Activated naive CD4-positive, alpha-beta T cell treated with anti-CD3 and anti-CD28 coated beads, Interleukin-2, amount 50 U/mL, for 16 hours (primary cell): Measurements from ENCODE around the gene TPX2.
"Not testable (repeated sequence)": the region's sequence is repeated elsewhere in the genome, so short reads cannot be mapped to it uniquely, and the experiment has no call there.

ENCODE experiments used
- DNase-seq: peaks from one replicate; pipeline ENCODE4 v3.0.0-alpha.2; 2020

TPX2 gene

DNA sequence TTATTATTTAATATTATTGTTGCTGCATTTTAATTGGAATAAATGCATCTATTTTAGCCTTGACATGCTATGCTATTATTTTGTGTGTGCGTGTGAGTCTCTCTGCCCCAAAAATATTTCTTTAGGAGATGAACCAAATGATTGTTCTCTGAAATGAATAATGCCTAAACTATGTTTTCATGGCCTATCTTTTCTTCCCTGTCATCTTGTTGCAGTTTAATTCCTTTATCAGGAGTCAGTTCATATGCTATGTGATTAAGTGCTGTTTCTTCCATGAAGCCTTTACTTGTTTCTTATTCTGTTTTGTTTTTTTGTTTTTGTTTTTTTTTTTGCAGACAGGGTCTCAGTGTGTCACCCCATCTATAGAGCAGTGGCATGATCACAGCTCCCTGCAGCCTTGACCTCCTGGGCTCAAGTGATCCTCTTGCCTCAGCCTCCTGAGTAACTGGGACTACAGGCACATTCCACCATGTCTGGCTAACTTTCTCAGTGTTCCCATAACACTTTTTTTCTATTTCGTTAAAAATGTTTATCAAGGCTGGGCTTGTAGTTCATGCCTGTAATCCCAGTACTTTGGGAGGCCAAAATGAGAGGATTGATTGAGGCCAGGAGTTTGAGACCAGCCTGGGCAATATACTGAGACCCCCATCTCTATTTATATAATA is 25.7 kb downstream of the TPX2 start:
- no peak for DNase-seq

DNA sequence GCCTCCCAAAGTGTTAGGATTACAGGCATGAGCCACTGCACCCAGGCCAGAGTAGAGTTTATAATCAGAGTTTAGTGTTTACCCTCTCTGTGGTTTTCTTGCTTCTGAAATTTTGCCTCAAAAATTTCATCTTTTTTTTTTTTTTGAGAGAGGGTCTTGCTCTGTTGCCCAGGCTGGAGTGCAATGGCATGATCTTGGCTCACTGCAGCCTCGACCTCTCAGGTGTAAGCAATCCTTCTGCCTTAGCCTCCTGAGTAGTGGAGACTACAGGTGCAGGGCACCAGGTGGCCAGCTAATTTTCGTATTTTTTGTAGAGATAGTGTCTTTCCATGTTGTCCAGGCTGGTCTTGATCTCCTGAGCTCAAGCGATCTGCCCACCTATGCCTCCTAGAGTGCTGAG is 28.7 kb downstream of the TPX2 start:
- no peak for DNase-seq

DNA sequence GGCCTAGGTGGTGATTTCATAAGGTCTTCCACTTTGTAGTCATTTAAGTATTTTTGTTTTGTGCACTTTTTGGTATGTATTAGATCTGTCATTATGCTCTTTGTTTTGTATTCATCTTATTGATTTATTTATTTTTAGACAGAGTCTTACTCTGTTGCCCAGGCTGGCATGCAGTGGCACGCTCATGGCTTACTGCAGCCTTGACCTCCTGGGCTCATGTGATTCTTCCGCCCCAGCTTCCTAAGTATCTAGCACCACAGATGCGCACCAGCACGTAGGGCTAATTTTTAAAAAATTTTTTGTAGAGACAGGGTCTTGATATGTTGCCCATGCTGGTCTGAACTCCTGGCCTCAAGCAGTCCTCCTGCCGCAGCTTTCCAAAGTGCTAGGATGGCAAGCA is 30.6 kb downstream of the TPX2 start:
- no peak for DNase-seq

DNA sequence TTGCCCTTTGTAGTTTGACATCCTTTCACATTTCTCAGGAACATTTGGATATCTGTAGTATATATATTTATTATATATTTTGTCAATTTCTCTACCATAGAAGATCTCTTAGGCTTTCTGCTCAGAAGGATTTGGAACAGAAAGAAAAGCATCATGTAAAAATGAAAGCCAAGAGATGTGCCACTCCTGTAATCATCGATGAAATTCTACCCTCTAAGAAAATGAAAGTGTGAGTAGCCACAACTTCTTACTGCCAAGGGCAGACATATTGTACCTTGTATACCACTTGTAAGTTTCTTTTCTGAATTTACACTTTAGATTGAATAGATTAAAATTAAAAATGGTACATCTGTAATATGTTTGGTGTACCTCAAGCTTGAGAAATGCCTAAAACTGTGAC is 31.2 kb downstream of the TPX2 start:
- no peak for DNase-seq

DNA sequence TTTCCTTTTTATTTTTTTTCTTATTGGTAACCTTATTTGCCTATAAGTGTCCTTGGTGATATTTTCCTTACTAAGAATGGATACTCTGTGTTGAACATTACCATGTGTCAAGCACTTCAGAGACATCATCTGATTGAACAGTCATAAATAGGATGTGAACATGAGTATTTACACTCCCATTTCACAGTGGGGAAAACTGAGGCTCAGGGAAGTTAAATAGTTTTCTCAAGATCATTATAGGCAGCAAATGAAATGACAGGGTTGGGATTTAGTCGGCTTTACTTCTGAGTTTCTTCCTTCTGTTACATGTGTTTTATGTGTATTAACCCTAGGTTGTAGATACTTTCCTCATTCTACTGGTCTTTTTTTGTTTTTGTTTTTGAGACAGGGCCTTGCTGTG is 35.3 kb downstream of the TPX2 start:
- no peak for DNase-seq

DNA sequence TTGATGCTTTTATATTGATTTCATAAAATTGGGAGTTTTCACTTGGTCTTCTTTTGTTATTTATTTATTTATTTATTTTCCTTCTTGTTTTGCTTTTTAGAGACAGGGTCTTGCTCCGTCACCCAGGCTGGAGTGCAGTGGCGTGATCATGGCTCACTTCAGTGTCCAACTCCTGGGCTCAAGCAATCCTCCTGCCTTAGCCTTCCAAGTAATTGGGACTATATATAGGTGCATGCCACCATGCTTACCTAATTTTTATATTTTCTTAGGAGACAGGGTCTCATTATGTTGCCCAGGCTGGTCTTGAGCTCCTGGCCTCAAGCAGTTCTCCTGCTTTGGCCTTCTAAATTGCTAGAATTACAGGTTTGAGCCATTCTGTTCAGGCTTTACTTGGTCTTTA is 41.7 kb downstream of the TPX2 start:
- DNase-seq: no peak

DNA sequence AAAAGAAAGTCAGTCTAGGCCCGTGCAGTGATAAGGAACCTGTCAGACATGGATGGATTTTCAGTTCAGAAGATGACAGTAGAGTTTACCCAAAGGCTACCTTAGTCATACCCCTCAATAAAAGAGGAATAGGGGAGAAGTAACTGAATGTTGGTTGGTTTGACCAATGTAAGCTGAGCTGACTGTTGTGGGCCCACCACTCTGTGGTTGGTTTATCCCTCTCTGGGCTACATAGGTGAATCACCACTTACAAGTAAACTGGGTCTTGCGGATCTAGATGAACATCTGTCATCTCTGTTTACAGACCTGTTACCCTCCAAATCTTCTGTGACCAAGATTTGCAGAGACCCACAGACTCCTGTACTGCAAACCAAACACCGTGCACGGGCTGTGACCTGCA is 42.9 kb downstream of the TPX2 start:
- no peak for DNase-seq

DNA sequence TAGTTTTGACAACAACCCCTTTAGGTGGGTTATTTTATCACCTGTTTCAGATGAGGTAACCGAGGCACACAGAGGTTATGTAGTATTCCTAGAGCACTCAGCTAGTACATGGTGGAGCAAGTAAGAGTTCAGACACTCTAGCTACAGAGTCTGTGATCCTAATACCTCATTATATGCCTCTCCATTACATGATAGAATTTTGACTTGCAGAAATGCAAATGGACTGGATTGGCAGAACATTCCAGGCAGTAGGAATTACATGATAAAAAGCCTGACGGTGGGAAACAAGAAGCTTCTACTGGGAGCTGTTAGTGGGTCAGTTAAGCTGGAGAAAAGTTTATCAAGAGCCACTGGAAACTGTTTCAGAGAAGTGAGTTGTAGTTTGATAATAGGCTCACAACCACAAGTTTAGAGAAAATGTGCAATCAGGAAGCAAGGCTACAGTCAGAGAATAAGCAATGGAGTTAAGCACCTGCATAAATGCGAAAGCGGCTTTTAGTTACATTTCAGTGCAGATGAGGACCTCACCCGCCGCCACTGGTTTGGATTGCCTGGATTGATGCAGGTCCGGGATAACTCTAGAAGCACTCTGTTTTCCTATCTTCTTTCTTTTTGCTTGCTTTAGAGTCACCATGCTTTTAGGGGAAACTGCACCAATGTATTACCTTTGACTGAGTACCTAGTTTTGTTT is 45.4 kb downstream of the TPX2 start:
- DNase-seq: no peak

DNA sequence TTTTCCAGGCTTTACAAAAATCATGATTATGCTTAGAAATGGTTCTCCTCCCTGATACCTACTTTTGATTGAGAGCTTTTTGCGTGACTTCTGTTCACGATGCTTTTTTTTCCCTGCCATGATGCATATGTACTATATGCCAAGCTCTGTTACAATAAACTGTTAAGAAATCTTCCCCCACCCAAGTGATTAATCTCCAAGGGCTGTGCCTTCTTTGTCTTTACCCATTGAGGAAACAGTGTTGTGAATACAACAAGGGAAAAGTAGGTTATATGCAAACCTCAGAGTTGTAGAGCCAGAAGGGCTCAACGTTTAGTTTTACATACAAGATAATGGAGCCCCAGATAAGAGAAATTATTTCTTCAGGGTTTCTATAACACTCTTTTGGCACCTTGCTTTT is 46.0 kb downstream of the TPX2 start:
- no peak for DNase-seq

DNA sequence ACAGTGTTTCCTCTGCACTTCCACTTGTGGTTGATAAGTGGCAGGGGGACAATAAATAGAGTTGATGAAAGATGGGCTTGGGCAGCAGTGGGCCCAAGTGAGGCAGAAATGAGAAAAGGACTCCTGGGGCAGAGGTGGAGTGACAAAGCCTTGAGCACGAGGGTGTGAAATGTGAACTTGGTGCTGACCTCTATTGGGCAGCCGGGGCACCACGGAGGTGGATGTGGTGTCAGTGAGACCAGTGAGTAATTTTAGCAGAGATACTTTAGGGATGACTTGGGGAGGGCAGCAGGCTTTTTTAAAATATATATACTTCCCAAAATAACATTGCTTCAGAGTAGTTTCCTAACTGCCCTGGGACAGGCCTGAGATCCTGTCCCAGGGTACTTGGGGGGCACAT is 49.5 kb downstream of the TPX2 start:
- no peak for DNase-seq

DNA sequence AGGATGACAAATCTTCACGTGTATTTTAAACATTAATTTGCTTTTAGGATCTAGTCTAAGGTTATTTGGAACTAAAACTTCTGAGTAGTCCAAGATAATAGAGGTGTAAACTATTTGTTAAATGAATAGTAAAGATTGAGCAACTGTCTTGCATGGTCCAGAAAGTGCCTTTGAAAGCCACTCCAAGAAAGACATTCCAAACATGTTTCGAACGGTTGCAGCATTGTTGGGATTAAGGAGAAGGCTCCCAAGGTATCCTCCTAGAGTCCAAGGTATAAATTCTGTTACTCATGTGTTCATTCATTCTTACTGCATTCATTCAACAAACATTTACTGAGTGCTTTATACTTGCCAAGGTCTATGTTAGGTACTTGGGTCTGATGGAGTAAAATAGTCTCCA is 51.3 kb downstream of the TPX2 start:
- DNase-seq: no peak

DNA sequence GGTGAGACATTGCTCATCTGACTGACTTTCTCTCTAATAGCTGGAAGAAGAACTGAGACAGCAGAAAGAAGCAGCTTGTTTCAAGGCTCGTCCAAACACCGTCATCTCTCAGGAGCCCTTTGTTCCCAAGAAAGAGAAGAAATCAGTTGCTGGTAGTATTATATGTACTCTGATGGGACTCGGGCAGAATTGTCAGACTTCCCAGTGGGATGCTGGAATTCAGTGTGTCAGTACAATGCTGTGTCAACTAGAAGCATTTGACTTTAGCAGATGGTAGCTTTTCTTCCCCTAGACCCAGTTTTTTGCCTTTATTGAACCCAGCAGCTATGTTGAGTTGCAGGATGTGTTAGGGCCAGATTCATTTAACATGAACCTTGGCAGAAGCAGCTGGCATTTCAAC is 58.3 kb downstream of the TPX2 start:
- DNase-seq: no peak

DNA sequence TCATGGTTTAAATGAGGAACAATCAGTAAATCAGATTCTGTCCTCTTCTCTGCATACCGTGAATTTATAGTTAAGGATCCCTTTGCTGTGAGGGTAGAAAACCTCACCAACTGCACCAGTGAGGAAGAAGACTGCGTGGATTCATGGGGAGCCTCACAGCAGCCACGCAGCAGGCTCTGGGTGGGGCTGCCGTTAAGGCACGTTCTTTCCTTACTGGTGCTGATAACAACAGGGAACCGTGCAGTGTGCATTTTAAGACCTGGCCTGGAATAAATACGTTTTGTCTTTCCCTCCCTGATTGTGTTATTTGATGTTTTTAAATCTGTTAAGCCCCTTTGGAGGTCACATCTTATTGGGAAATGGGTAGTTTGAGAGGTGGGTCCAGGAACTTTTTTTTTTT is 62.4 kb downstream of the TPX2 start:
- no peak for DNase-seq

DNA sequence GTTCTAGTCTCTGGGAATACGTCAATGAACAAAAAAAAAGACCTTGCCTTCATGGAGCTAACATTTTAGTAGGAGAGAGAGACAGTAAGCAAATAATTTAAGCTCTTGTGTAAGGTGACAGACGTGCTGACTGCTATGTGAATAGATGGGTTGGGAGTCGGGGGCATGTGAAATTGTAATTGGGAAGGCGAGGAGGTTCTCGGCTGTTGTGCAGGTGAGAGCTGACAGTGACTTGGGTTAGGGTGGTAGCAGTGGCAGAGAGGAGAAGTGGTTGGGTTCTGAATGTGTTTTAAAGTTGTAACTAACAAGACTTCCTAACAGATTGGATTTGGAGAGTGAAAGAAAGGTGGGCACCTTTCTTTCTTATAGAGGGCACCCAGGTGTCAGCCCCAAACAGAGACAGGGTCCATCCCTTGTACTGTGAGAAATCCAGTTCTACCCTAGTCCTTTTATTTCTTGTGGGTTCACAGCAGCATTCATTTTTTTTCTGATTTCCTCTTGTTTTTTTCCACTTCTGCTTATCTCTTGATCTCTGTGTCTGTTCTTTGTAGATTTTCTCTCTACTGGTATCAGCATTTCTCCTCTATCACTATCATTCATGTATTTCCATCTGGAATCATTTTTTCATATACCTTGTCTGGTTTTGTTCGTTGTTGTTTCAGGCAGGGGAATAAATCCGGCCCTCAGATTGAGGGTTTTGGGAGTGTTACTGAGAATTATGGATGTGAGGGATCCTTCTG is 64.6 kb downstream of the TPX2 start:
- DNase-seq: no peak

DNA sequence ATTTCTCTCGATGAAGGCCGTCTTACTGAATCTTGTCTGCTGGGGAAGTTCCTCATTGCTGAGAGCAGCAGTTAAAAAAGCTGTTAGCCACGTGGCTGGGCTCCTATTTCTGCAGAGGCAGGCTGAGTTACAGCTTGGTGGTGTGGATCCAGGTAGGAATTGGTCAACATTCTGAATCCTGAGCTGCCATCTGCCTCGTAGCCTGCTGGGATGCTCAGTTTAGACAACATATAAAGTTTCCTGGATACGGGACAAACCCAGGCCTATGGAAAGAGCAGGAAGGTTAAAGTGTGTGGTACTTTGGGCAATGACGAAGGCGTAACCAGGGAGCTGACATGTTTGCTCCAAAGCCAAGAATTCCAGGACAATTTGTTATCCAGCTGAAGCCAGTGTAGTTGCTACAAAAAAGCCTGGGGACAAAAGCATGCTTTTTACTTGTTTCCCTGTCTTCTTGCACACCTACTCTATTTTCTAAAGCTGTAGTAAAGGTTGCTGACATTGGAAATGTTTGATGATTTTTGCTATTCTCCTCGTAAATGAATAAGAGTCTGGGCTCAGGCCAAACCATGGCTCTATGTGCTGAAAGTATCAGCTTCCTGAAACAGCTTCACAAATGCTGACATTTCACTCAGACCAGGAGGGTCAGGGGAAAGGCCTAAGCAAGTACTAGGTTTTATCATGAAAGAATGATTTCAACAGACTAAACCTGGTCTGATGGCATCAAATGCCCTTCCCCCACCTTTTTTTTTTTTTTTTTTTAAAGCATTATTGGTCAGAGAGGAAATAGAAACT is 67.7 kb downstream of the TPX2 start:
- DNase-seq: no peak

DNA sequence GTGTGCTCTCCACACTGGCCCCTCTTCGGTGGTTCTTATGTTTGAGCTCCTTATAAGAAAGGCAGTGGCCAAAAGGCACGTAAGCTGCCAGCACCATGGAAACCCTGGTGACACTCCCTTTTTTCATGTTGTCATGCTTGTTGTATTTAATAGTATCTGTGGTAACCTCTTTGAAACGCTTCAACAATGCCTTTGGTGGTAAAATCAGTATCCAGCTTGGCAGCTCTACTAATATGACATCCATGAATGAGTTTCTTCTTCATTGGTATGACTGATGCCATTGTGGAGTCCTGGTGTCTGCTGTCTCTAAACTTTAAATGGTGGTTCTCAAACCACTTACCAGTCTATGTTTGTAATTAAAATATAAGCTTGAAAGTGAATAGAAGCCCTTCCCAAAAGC is 69.4 kb downstream of the TPX2 start:
- DNase-seq: no peak

DNA sequence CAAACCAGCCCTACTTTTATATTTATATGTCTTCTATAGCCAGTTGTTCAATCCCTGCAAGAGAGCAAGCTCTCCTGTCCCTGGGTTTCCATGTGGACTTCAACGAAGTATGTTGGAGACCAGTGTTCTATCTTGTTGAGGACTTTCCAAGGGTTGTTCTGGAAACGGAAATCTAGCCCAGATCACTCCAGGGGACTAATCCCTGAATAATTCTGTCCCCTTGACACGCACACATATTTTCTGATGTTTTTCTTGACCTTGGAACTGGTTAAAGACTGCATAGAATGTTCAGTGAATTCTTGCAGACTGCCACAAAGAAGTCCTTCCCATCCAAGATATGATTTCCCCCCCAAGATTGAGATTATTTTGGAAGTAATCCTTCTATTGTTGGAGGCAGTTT is 70.6 kb downstream of the TPX2 start:
- DNase-seq: no peak

DNA sequence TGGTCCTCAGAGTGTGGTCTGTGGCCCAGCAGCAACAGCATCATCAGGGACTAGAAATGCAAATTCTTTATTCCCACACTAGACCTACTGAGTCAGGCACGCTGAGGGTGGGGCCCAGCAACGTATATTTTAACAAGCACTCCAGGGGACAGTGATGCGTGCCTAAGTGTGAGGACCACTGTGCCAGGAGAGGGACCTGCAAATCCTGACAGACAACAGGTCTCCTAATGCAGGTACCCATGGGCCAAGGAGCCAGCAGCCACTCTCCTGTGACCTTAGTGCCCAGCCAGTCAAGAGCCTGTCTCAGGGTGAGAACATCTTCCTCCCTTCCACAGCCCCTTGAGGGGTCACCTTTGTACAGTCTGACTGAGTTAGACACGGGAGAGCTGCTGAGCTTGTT is 72.1 kb downstream of the TPX2 start:
- DNase-seq: no peak

DNA sequence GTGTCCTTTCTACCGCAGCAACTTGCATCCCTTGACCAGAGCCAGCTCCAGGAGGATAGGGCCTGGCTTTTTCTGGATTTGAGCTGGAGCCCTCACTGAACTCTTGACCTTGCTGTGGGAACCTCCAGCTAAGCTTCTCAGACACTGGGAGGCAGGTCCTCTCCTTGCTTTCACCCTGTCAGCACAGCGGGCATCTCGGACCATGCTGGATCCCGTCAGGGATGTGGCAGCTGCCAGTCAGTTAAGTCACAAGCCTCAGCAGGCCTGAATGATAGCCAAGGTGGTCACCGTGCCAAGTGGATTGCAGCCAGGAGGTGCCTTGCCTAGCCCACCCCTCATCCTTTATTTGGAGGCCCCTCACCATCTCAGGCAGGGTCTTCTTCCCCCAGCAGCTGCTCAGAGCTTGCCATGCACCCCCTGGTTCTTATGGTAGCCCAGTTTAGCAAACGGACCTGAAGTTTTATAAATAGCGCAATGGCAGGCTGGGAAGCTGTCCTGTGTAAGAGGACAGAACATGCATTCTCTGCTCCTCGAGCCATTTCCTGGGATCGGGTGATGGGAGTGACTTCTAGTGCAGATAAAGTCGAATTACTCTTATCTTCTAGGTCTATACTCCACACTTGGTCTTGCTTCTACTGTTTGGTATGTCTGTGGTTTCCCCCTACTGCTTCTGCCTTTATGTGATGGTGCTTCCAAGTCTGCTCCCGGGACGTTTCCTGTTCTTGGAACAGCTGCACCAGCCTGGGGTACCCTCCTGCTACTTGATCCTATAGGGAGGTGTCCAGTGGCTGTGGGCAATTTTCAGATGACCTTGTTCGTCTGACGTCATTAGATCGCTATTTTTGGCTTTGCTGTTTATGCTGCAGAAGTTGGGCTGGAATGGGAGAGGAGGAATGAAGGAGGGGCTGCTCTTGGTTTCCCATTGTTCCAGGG is 73.0 kb downstream of the TPX2 start:
- no peak for DNase-seq

DNA sequence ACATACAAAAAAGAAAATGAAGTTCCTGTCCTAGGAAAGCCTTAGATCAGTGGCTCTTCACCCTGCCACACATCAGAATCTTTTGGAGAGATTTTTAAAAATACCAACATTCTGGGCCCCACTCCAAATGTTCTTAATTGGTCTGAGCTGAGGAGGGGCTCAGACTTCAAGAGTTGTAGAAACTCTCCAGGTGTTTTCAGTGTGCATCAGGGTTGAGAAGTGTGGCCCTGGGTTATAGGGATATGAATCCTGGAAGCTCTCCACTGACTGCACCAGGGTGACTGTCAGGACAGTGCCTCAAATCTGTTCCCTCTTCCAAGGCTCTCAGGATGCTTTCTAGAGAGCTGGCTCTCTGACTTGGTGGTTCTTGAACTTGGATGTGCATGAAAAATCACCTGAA is 74.5 kb downstream of the TPX2 start:
- no peak for DNase-seq

DNA sequence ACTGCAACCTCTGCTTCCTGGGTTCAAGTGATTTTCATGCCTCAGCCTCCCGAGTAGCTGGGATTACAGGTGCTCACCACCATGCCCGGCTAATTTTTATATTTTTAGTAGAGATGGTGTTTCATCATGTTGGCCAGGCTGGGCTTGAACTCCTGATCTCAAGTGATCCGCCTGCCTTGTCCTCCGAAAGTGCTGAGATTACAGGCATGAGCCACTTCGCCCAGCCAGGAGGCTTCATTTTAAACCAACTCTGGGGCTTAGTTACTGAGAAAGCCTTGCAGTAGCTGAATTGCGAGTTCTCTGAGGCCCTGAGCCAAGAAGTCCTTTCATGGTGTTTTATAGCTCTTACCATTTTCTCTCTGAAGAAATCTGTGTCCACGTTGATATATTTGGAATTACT is 75.1 kb downstream of the TPX2 start:
- not testable (repeated sequence) for DNase-seq

DNA sequence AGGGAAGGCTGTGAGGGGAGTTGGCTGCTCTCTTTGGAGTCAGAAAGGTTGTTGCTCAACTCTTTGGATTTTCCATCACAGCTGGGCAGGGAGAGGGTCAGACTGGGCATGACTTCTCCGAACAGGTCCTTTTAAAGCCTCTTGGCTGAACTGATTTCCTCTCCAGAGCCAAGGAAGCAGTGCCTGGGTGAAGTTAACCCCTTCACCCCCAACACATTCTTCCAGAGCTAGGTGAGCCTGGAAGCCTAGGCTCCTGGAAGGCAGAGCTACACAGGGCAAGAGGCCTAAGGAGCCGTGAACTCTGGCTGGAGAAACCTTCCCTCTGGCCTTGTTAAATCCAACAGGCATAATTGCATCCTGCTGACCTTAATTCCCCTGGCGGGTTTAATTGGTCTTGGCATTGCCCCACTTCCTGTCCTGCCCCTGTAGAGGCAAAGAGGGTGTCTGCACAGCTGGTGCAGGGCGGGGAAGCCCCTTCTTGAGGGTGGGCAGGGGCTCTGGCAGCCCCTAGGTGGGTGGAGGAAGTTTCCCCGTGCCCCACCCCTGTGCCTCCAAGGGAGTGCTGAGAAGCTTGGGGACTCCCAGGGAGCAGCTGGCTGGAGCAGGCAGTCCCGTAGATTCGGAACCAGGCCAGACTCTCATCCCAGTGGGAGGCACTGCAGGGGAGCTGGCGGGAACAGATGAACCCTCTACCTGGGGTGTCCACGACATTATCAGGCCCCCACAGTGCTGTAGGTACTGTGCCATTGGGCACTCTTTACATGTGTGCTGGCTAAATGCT is 76.5 kb downstream of the TPX2 start:
- no peak for DNase-seq
